GM21515 (cell line): Measurements from ENCODE around the gene FER1L5.
"Not testable (repeated sequence)": the region's sequence is repeated elsewhere in the genome, so short reads cannot be mapped to it uniquely, and the experiment has no call there.

Experiments
- ATAC-seq: cut with Tn5 transposase; IDR thresholded peaks from one replicate; pipeline ENCODE4 v1.9.1; 2021; ENCODE audit not compliant: unreplicated experiment

FER1L5 gene

DNA sequence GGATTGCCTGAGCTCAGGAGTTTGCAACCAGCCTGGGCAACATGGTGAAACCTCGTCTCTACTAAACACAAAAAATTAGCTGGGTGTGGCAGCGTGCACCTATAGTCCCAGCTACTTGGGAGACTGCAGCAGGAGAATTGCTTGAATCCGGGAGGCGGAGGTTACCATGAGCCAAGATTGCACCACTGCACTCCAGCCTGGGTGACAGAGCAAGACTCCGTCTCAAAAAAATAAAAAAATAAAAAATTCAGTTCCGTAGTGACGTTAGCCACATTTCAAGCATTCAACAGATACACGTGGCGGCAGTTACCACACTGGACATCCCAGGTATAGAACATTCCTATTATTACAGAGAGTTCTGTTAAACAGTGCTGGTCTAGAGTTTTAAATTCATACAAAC is 8.9 kb upstream of the FER1L5 start:
- no peak for ATAC-seq

DNA sequence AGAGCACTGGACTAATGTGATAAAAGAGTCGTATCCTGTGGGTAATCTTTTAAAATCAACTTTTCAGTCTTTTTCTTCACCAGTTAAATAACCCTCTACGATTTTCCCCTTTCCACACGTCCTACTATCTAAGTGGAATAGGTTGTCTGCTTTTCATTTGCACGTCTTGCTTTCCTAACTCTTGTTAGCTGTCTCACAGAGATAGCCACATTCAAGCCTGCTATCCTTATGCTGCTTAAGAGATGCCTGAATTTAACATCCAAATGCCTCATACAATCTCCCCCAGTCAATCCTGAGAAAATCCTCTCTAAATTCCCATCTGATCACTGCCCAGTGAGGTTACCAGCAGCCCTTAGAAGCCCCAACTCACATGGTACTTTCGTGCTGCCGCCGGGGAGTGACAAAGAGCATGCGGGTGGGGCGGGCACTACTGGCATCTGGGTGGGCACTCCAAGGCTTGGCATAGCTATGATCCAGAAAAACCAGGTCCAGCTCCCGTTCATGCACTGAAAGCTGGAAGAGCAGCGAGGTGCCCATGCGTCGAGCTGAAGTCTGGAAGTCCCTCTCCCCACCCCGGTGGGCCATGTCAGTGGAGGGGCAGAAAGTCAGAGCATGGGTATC is 5.9 kb upstream of the FER1L5 start:
- ATAC-seq, result no peak

- peak; percentile 66 for ATAC-seq
These were observed 5.0 kb upstream of the FER1L5 start for GRCh38 chr2:96637385-96638143.

DNA sequence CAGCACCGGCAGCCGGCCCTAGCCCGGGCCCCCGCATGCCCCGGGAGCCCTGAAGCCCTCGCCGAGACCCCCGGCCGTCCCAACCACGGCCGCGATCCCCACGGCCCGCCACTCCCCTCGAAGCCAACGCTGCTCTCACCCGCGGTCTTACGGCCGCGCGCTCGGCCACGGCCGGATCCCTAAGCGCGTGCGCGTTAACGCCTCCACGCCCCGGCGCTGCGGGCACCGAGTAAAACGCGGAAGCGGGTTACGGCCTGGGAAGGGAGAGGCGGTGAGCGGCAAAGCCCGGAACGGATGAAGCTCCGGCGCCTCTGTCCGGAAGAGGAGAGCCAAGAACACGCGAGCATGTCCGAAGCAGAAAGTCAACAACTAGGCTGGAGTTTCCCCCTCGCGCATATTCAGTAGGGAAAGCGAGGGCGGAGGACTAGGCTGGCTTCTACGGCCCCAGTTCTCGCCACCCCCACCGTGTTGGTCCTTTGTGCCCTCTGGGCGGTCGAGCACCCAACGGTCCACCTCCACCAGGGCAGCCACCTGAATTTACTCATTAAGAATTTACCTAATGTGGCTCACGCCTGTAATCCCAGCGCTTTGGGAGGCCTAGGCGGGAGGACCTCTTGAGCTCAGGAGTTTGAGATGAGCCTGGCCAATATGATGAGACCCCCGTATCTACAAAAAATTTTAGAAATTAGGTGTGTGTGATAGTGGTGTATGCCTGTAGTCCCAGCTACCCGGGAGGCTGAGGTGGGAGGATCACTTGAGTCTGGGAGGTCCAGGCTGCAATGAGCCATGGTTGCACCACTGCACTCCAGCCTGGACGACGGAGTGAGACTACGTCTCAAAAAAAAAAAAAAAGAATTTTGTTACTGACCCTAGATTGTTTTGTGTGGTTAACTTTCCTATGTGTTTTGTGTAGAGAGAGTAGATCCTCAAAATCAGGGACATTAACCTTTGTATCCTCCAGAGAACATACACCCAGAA is 4.1 kb upstream of the FER1L5 start, which contains the start of gene KANSL3:
TSS of gene KANSL3 (minus strand) at position 169 of the 978 bp plus-strand sequence. CDS start 1,177 bp downstream, outside the sequence.
- ATAC-seq, result peak; percentile 64

GRCh38 chr2:96647681-96648080 is 5.1 kb downstream of the FER1L5 start:
- no peak for ATAC-seq

GRCh38 chr2:96648306-96648930 is 5.9 kb downstream of the FER1L5 start:
- no peak for ATAC-seq

DNA sequence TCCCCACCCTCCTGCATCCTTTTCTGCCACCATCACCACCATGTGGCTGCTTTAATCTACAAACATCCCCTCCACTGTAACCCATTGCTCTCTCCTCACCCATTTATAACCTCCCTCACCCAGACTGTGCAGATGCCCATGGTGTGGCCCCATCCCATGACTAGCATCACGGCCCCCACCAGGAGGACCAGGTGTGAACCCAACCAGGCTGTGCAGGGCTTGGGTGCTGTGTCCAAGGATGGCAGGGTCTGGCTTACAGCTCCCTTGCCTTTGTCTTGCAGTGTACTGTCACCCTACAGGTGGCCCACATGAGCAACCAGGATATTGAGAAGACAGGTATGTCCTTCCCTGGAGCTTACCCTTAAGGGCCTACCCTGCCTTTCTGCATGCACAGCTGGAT is 6.8 kb downstream of the FER1L5 start:
- no peak for ATAC-seq

DNA sequence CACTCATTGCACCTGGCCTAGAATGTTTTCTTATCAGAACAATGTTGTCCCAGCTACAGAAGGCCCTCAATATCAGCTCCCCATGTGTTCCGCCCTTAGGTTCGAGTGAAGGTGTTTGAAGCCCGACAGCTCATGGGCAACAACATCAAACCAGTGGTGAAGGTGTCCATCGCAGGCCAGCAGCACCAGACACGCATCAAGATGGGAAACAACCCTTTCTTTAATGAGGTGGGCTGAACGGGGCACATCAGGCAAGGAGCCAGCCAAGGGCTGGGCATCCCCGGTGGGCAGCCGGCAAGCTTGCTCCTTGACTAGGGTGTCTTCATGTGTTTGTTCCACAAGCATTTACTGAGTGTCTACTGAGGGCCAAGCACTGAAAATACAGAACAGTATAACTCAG is 9.2 kb downstream of the FER1L5 start:
- ATAC-seq, result no peak

DNA sequence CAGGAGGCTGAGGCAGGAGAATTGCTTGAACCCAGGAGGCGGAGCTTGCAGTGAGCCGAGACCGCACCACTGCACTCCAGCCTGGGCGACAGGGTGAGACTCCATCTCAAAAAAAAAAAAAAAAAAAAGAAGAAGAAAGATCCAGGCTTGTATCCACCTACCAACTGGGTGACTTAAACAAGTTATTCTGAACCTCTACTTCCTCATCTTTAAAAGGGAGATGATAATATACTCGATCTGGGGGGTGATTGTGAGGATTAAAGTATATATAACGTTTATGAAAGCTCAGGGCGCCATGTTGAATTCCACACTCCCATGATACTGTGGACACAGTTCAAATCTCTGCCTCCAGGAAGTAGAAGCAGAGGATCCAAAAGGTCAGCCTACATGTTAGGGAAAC is 12.2 kb downstream of the FER1L5 start:
- ATAC-seq, result not testable (repeated sequence)

DNA sequence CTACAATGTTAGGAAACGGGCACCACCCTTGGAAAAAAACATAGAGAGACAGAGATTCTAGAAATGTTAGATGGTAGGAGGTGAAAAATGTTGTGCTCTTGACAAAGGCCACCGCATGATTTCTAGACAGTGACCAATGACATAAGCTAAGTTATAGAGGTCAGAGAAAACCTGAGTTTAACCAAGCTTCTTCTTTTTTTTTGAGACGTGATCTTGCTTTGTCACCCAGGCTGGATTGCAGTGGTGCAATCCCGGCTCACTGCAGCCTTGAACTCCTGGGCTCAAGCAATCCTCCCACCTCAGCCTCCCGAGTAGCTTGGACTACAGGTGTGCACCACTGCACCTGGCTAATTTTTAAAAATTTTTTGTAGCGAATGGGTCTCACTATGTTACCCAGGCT is 13.0 kb downstream of the FER1L5 start:
- no peak for ATAC-seq

DNA sequence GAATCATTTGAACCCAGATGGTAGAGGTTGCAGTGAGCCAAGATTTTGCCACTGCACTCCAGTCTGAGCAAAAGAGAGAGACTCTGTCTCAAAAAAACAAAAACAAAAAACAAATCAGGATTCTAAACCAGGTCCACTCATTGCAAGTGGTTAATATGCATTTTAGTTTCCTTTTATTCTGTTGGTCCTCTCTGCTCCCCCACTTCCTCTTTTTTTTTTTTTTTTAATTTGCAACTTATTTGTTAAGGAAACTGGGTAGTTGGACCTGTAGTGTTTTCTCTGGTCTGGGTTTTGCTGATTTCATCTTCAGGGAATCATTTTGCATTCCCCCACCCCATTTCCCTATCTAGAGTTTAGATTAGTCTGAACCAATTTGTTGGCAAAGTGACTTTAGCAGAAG is 14.0 kb downstream of the FER1L5 start:
- no peak for ATAC-seq

- no peak for ATAC-seq
These were observed 18.8 kb downstream of the FER1L5 start for GRCh38 chr2:96661324-96661723.

DNA sequence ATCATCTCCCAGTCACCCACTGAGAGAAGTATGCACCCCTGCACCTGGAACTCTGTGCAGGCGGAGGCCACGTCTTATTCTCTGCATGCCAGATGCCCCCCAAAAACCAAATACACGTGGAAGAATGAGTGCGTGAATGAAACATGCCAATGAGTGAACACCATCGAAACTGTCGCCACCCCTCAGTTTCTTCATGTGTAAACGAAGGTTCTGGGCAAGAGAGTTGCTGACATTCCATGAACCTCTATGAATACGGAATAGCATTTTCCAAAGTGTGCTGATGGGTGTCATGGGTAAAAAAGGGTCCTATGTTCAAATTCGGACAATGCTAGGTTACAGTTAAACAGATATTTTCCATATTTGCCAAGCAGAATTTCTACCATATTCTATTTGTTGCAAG is 19.8 kb downstream of the FER1L5 start:
- ATAC-seq, result no peak

DNA sequence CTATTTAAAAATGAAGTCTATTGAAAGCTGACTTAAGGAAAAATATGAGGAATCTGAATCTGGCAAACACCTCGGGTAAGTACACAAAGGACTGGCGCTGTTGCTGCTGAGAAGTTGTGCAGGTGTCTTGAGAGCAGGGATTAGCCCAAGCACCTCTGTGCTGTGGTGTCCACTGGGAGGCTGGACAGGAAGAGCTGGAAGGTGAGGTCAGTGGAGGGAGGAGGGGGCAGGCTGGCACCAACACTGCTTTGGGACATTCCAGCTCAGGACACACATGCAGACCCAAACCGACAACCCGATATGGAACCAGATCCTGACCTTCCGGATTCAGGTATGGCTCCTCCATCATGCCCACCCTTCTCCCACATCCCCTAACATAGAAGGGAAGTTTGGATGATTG is 20.6 kb downstream of the FER1L5 start:
- no peak for ATAC-seq

GRCh38 chr2:96663829-96664228 is 21.3 kb downstream of the FER1L5 start:
- no peak for ATAC-seq

GRCh38 chr2:96664366-96664925 is 21.9 kb downstream of the FER1L5 start:
- no peak for ATAC-seq

- ATAC-seq, result no peak
These were observed 22.6 kb downstream of the FER1L5 start for GRCh38 chr2:96665083-96665569.

DNA sequence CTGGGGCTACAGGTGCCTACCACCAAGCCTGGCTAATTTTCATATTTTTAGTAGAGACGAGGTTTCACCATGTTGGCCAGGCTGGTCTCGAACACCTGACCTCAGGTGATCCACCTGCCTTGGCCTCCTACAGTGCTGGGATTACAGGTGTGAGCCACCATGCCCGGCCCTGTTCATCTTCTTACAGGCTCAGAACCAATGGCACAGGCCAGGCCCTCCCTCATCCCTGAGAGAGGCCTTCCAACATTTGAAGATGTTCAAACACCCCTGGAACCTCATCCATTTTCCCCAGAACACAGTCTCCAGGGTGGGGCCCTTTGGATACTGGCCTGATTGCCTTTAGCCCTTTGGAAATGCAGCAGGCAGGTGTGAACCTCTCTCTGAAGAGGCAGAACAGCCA is 23.2 kb downstream of the FER1L5 start:
- not testable (repeated sequence) for ATAC-seq

- no peak for ATAC-seq
These were observed 26.2 kb downstream of the FER1L5 start for GRCh38 chr2:96668771-96669170.

DNA sequence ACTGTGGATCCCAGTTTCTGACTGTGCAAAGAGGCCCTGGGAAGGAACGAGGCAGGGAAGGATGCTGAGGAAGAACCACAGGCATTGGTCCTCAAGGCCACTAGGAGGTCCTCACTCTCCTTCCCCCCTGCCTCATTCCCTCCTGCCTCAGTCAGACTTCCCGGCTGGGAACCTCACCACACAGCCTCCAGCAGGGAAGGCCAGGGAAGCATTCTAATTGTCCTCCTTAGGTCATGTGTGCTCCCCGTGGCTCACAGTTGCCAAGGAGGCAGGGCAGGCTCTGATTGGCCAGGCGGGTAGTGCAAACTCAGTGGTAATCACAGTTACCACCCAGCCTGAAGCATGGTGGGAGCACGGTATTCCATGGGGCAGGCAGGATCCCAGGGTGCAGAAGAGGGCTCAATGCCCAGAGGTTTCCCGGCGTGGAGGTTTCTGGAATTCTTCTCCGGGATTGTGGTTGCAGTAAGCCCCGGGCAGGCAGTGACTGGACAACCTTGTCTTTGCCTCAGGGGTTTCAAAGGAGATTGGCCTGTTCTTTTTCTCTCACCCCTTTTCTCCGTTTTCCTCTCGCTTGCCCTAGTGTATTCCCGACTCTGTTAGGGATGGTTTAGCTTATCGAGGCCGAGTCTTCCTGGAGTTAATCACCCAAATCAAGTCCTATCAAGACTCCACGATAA is 27.1 kb downstream of the FER1L5 start:
- ATAC-seq, result no peak
